GM18511 (cell line): ENCODE results near the gene MFSD11.
"Not testable (repeated sequence)": the region's sequence is repeated elsewhere in the genome, so short reads cannot be mapped to it uniquely, and the experiment has no call there.

Experiments
- ATAC-seq: cut with Tn5 transposase; IDR thresholded peaks from one replicate; pipeline ENCODE4 v1.9.1; 2021; ENCODE audit warnings: mild to moderate bottlenecking, moderate library complexity; ENCODE audit not compliant: unreplicated experiment

The MFSD11 gene

GRCh38 chr17:76707985-76708807, 29.7 kb upstream of the MFSD11 start:
- no peak for ATAC-seq

- no peak for ATAC-seq
Measured at GRCh38 chr17:76709077-76709950, 28.6 kb upstream of the MFSD11 start.

GRCh38 chr17:76709951-76710862, 27.7 kb upstream of the MFSD11 start:
- not testable (repeated sequence) for ATAC-seq

- no peak for ATAC-seq
Measured at GRCh38 chr17:76710863-76711611, 26.9 kb upstream of the MFSD11 start, which contains the start of gene MXRA7. Gene MXRA7, minus strand, starts transcription at chr17:76710965. Its CDS starts 19 bp downstream, at chr17:76710946.

- not testable (repeated sequence) for ATAC-seq
Measured at GRCh38 chr17:76712321-76712720, 25.6 kb upstream of the MFSD11 start.

GRCh38 chr17:76713765-76714164, 24.2 kb upstream of the MFSD11 start:
- ATAC-seq, result no peak

GRCh38 chr17:76714336-76714735, 23.6 kb upstream of the MFSD11 start:
- no peak for ATAC-seq

- no peak for ATAC-seq
Measured at GRCh38 chr17:76714822-76715495, 23.0 kb upstream of the MFSD11 start.

GRCh38 chr17:76715496-76715830, 22.5 kb upstream of the MFSD11 start:
- no peak for ATAC-seq

- ATAC-seq, result no peak
Measured at GRCh38 chr17:76716146-76716838, 21.6 kb upstream of the MFSD11 start.

- ATAC-seq, result no peak
Measured at GRCh38 chr17:76716839-76717215, 21.1 kb upstream of the MFSD11 start.

GRCh38 chr17:76718516-76718915, 19.4 kb upstream of the MFSD11 start:
- ATAC-seq, result no peak

GRCh38 chr17:76720211-76720610, 17.7 kb upstream of the MFSD11 start:
- no peak for ATAC-seq

GRCh38 chr17:76720941-76721340, 17.0 kb upstream of the MFSD11 start:
- ATAC-seq, result no peak

- ATAC-seq, result no peak
Measured at GRCh38 chr17:76721463-76721862, 16.5 kb upstream of the MFSD11 start.

GRCh38 chr17:76722279-76722678, 15.6 kb upstream of the MFSD11 start:
- no peak for ATAC-seq

- ATAC-seq, result not testable (repeated sequence)
Measured at GRCh38 chr17:76722977-76723376, 14.9 kb upstream of the MFSD11 start.

- no peak for ATAC-seq
Measured at GRCh38 chr17:76723812-76724211, 14.1 kb upstream of the MFSD11 start.
